ENCODE results near the gene LRRC2.
"Not testable (repeated sequence)": the region's sequence is repeated elsewhere in the genome, so short reads cannot be mapped to it uniquely, and the experiment has no call there.

- TF ChIP-seq POLR2A (IDR thresholded peaks at IDR 0.05); CTCF (IDR thresholded peaks at IDR 0.05); POLR2AphosphoS5 (IDR thresholded peaks at IDR 0.05; ENCODE audit: insufficient read depth in 1 of 2, low read depth in 1 of 2): not testable (repeated sequence)
Observed at GRCh38 chr3:46587268-46587667, 21.2 kb upstream of the LRRC2 start.
